Tibial nerve (tissue), 3 donors: ENCODE results near the gene CACNG7.

Experiments
- CTCF ChIP-seq, 5 experiments: fragments of 200-600 bp in 3 of 5; fragments of 450-650 bp in 2 of 5; sonication (generic) in 3 of 5; IDR thresholded peaks; one replicate each; pipeline ENCODE4 v1.5.1; 2016 to 2019; ENCODE audit warnings: antibody characterized with exemption in 5 of 5, mild to moderate bottlenecking in 3 of 5, moderate library complexity in 2 of 5
- POLR2A ChIP-seq, 2 donors: fragments of 450-650 bp; IDR thresholded peaks; one replicate each; pipeline ENCODE4 v1.6.1; 2017; ENCODE audit warnings: antibody characterized with exemption in 2 of 2, mild to moderate bottlenecking in 2 of 2, moderate library complexity in 2 of 2

- no peak for TF ChIP-seq CTCF (IDR thresholded peaks at IDR 0.05)
- TF ChIP-seq POLR2A (IDR thresholded peaks at IDR 0.05), result no peak
Observed at GRCh38 chr19:53905787-53906186, 3.3 kb upstream of the CACNG7 start.
